Common myeloid progenitor, CD34-positive (primary cell): ENCODE results near the gene PFKM.

Source experiments
- CTCF ChIA-PET: fragments of 350-600 bp; sonication (Branson Sonifier 250); formaldehyde crosslinking; loops from one replicate; lab custom pipeline; 2021; ENCODE audit warnings: antibody characterized with exemption; lab: Charles Lee
- POLR2A ChIA-PET: fragments of 350-600 bp; sonication (Branson Sonifier 250); formaldehyde crosslinking; loops from one replicate; lab custom pipeline; 2021; ENCODE audit warnings: antibody characterized with exemption; lab: Charles Lee
- DNase-seq, 3 donors: peaks; one replicate each; pipeline versions ENCODE4 v3.0.0 to v3.0.0-alpha.2; 2013
- H3K27ac ChIP-seq, 2 experiments: 1 replicate in 1 of 2; 2 replicates in 1 of 2; pipeline ENCODE4 v1.7.0; 2013; ENCODE audit warnings: inconsistent platforms in 2 of 2, low read length in 2 of 2, mild to moderate bottlenecking in 2 of 2, low read depth in 1 of 2, moderate library complexity in 1 of 2; ENCODE audit not compliant: severe bottlenecking in 2 of 2, insufficient read depth in 1 of 2, poor library complexity in 1 of 2
- H3K27me3 ChIP-seq, 5 experiments: replicated peaks in 2 of 5; 1 replicate in 3 of 5; 2 replicates in 2 of 5; pipeline versions ENCODE4 v1.6.1 to v1.7.0; 2013; ENCODE audit warnings: low read length in 4 of 5, mild to moderate bottlenecking in 2 of 5, moderate library complexity in 2 of 5, inconsistent platforms in 1 of 5; ENCODE audit not compliant: insufficient read depth in 5 of 5, control insufficient read depth in 4 of 5
- H3K36me3 ChIP-seq, 4 experiments: 1 replicate in 2 of 4; 2 replicates in 2 of 4; pipeline versions ENCODE4 v1.6.1 to v1.7.0; 2013; ENCODE audit warnings: low read length in 3 of 4, control low read depth in 1 of 4, mild to moderate bottlenecking in 1 of 4; ENCODE audit not compliant: control insufficient read depth in 4 of 4, insufficient read depth in 4 of 4
- H3K4me1 ChIP-seq, 4 experiments: 1 replicate in 3 of 4; 2 replicates in 1 of 4; pipeline versions ENCODE4 v1.6.1 to v1.7.1; 2013; ENCODE audit warnings: low read length in 3 of 4, mild to moderate bottlenecking in 3 of 4, control low read depth in 1 of 4, inconsistent platforms in 1 of 4, moderate library complexity in 1 of 4; ENCODE audit not compliant: control insufficient read depth in 4 of 4, insufficient read depth in 4 of 4; ENCODE audit errors: control extremely low read depth in 1 of 4
- H3K4me3 ChIP-seq, 7 experiments: 1 replicate in 4 of 7; 2 replicates in 3 of 7; pipeline versions ENCODE4 v1.5.1 to v1.7.0; 2013; ENCODE audit warnings: mild to moderate bottlenecking in 7 of 7, low read length in 6 of 7, moderate library complexity in 6 of 7, inconsistent platforms in 2 of 7, low read depth in 2 of 7, control low read depth in 1 of 7; ENCODE audit not compliant: insufficient read depth in 4 of 7, control insufficient read depth in 1 of 7; ENCODE audit errors: extremely low read depth in 1 of 7
- H3K9me3 ChIP-seq, 5 experiments: 1 replicate in 4 of 5; 2 replicates in 1 of 5; pipeline versions ENCODE4 v1.6.1 to v1.7.1; 2013; ENCODE audit warnings: low read length in 4 of 5, mild to moderate bottlenecking in 2 of 5, inconsistent platforms in 1 of 5, low read depth in 1 of 5, moderate library complexity in 1 of 5; ENCODE audit not compliant: control insufficient read depth in 4 of 5, insufficient read depth in 2 of 5; ENCODE audit errors: control extremely low read depth in 1 of 5
- WGBS: methylation state at CpG from one replicate; pipeline ENCODE4 v1.1.5; 2013; ENCODE audit not compliant: insufficient coverage; 5-methylcytosine and 5-hydroxymethylcytosine counted together

The PFKM gene

DNA sequence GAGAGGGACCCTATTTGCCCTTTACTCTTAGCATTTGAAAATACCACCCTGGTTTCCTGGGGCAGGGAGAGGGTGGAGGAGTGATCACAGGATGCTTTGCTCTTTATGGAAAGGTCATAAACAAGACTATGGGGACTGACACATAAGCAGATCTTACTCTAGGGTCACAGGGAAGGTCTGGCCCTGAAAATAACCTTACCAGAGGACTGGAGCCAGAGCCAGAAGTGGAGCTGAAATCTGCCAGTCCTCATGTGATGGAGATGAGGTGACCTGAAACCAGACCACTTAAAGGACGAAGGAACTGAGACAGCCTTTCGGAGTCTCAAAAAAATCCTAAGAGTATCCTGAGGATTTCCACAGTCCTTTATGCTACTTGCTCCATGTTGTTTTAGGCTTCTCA lies 12.4 kb downstream of the PFKM start:
- no peak overlapping the region for H3K4me3 ChIP-seq
- H3K27me3 ChIP-seq = no peaks in the 10 kb centered on the region
- peaks cover 0 to 4% (median 0%) of the 10 kb centered on the region in 4 experiments for H3K4me1 ChIP-seq
- H3K27ac ChIP-seq = no peak overlapping the region
- peaks cover 21 to 69% (median 31%) of the 10 kb centered on the region in 4 experiments for H3K36me3 ChIP-seq
- POLR2A ChIA-PET = no interaction called here
- no peaks in the 10 kb centered on the region for H3K9me3 ChIP-seq
- CTCF ChIA-PET = no interaction called here
- no peak for DNase-seq
- WGBS = 100% methylated on average over 1 of the region's 2 CpGs

- H3K27ac ChIP-seq = no peak overlapping the region
- no peaks in the 10 kb centered on the region for H3K9me3 ChIP-seq
- WGBS = 95% methylated on average over 14 of the region's 14 CpGs
- no peak overlapping the region for H3K4me3 ChIP-seq
- POLR2A ChIA-PET = no interaction called here
- DNase-seq = no peak
- no peaks in the 10 kb centered on the region for H3K27me3 ChIP-seq
- H3K4me1 ChIP-seq = peaks cover 0 to 4% (median 0%) of the 10 kb centered on the region in 4 experiments
- peaks cover 21 to 70% (median 30%) of the 10 kb centered on the region in 4 experiments for H3K36me3 ChIP-seq
- CTCF ChIA-PET = interaction anchor here (1.1 to 1.2 kb wide), 2 partner anchors 8 to 13 kb away, joined by 3 read pairs; no protein-coding TSS in a partner anchor
These were observed 13.7 kb downstream of the PFKM start for GRCh38 chr12:48132826-48133225.

DNA sequence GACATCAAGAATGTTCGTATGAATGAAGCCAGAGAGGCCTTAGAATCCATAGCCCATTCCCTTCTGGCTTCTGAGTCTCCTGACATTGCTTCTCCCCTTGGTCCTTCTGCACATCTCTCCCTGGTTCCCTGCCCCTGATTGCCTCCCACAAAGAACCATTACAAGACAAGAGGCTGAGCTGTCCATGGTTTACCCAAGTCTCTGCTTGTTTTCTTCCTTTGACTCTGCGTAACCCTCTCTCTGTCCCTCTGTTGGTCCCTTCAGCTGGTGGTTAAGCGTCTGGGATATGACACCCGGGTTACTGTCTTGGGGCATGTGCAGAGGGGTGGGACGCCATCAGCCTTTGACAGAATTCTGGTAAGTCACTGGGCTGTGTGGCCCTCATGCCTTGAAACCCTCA lies 15.9 kb downstream of the PFKM start:
- H3K36me3 ChIP-seq = peaks cover 21 to 81% (median 38%) of the 10 kb centered on the region in 4 experiments
- H3K4me1 ChIP-seq = peaks cover 0 to 4% (median 0%) of the 10 kb centered on the region in 4 experiments
- WGBS = 100% methylated on average over 4 of the region's 5 CpGs
- CTCF ChIA-PET = no interaction called here
- no peak for DNase-seq
- H3K4me3 ChIP-seq = no peak overlapping the region
- POLR2A ChIA-PET = no interaction called here
- H3K9me3 ChIP-seq = no peaks in the 10 kb centered on the region
- no peaks in the 10 kb centered on the region for H3K27me3 ChIP-seq
- H3K27ac ChIP-seq = no peak overlapping the region

GRCh38 chr12:48142818-48143674 lies 23.9 kb downstream of the PFKM start:
- CTCF ChIA-PET = interaction anchor here (0.8 to 2.3 kb wide), 4 partner anchors 14 to 361 kb away, joined by 3 to 6 read pairs (median 4); no protein-coding TSS in a partner anchor
- Histone ChIP-seq H3K4me3 (no peak overlapping the region), H3K4me1 (no peaks in the 10 kb centered on the region), H3K9me3 (no peaks in the 10 kb centered on the region), H3K27ac (no peak overlapping the region), H3K27me3 (no peaks in the 10 kb centered on the region), H3K36me3 (peaks cover 26 to 90% (median 59%) of the 10 kb centered on the region in 4 experiments)
- no peak for DNase-seq
- WGBS = 93% methylated on average over 7 of the region's 7 CpGs
- POLR2A ChIA-PET = no interaction called here

GRCh38 chr12:48143898-48144297 lies 24.7 kb downstream of the PFKM start:
- Histone ChIP-seq H3K36me3 (peaks cover 23 to 89% (median 61%) of the 10 kb centered on the region in 4 experiments), H3K4me3 (no peak overlapping the region), H3K4me1 (no peaks in the 10 kb centered on the region), H3K9me3 (no peaks in the 10 kb centered on the region), H3K27me3 (no peaks in the 10 kb centered on the region), H3K27ac (no peak overlapping the region)
- ChIA-PET CTCF (interaction anchor here (1.0 kb wide), 1 partner anchor 362 kb away, joined by 3 read pairs; no protein-coding TSS in a partner anchor), POLR2A (no interaction called here)
- 100% methylated on average over 2 of the region's 2 CpGs for WGBS
- no peak for DNase-seq

- Histone ChIP-seq H3K36me3 (peaks cover 33 to 90% (median 67%) of the 10 kb centered on the region in 4 experiments), H3K4me3 (no peak overlapping the region), H3K27me3 (no peaks in the 10 kb centered on the region), H3K4me1 (no peaks in the 10 kb centered on the region), H3K9me3 (no peaks in the 10 kb centered on the region), H3K27ac (no peak overlapping the region)
- no peak for DNase-seq
- CTCF ChIA-PET = interaction anchor here (1.1 to 1.5 kb wide), 4 partner anchors 9 to 18 kb away, joined by 3 to 4 read pairs (median 3); no protein-coding TSS in a partner anchor
- WGBS = 100% methylated on average over 1 of the region's 1 CpG
- POLR2A ChIA-PET = no interaction called here
These were observed 26.8 kb downstream of the PFKM start for GRCh38 chr12:48145981-48146380.
